Stimulated activated effector memory CD8-positive, alpha-beta T cell treated with anti-CD3 and anti-CD28 coated beads, Interleukin-12 subunit alpha, Interleukin-12 subunit beta, amount 100 ng/mL, for 72 hours (primary cell): Measurements from ENCODE around the gene TRAF4.

Source experiments
- ATAC-seq: fragments of 150-1000 bp; cut with Tn5 transposase; 2 replicates; pipeline ENCODE4 v1.10.0; 2021
- DNase-seq, 2 donors: peaks; one replicate each; pipeline ENCODE4 v3.0.0; 2021 to 2022; ENCODE audit warnings: low spot score in 2 of 2
- H3K27ac Mint-ChIP-seq: one replicate; pipeline ENCODE4 v1.8.0; 2022; ENCODE audit warnings: mild to moderate bottlenecking, mixed read lengths
- H3K36me3 Mint-ChIP-seq: one replicate; pipeline ENCODE4 v1.8.0; 2022; ENCODE audit warnings: mild to moderate bottlenecking, mixed read lengths
- H3K4me1 Mint-ChIP-seq: one replicate; pipeline ENCODE4 v1.8.0; 2022; ENCODE audit warnings: mixed read lengths
- H3K4me3 Mint-ChIP-seq: one replicate; pipeline ENCODE4 v1.8.0; 2022; ENCODE audit warnings: mild to moderate bottlenecking, mixed read lengths
- H3K9me3 Mint-ChIP-seq: one replicate; pipeline ENCODE4 v1.8.0; 2022; ENCODE audit warnings: mixed read lengths

Gene TRAF4

GRCh38 chr17:28747801-28748750, 4.3 kb downstream of the TRAF4 start:
- no peak overlapping the region for H3K4me3 Mint-ChIP-seq
- ATAC-seq, result no peak
- DNase-seq, result no peak
- H3K9me3 Mint-ChIP-seq, result no peaks in the 10 kb centered on the region
- H3K36me3 Mint-ChIP-seq, result peaks cover 87% of the 10 kb centered on the region
- H3K27ac Mint-ChIP-seq, result peak overlapping the region; percentile 78
- peaks cover 31% of the 10 kb centered on the region for H3K4me1 Mint-ChIP-seq

GRCh38 chr17:28748852-28749515, 5.2 kb downstream of the TRAF4 start:
- Mint-ChIP-seq H3K4me1 (peaks cover 29% of the 10 kb centered on the region), H3K4me3 (no peak overlapping the region), H3K9me3 (no peaks in the 10 kb centered on the region), H3K27ac (peak overlapping the region; percentile 78), H3K36me3 (peaks cover 87% of the 10 kb centered on the region)
- DNase-seq, result no peak
- no peak for ATAC-seq

- Mint-ChIP-seq H3K36me3 (peaks cover 87% of the 10 kb centered on the region), H3K9me3 (no peaks in the 10 kb centered on the region), H3K4me3 (no peak overlapping the region), H3K4me1 (peaks cover 29% of the 10 kb centered on the region), H3K27ac (peak overlapping the region; percentile 17)
- ATAC-seq, result no peak
- no peak for DNase-seq
Measured at GRCh38 chr17:28749516-28750177, 5.8 kb downstream of the TRAF4 start.

GRCh38 chr17:28750178-28751047, 6.6 kb downstream of the TRAF4 start:
- peak overlapping the region; percentile 17 for H3K27ac Mint-ChIP-seq
- H3K36me3 Mint-ChIP-seq, result peaks cover 87% of the 10 kb centered on the region
- ATAC-seq (peak; percentile 84), DNase-seq (peak; percentile 82 to 94)
- peaks cover 29% of the 10 kb centered on the region for H3K4me1 Mint-ChIP-seq
- H3K9me3 Mint-ChIP-seq, result no peaks in the 10 kb centered on the region
- no peak overlapping the region for H3K4me3 Mint-ChIP-seq

GRCh38 chr17:28751600-28752366, 8.0 kb downstream of the TRAF4 start:
- no peak for DNase-seq
- Mint-ChIP-seq H3K4me3 (no peak overlapping the region), H3K9me3 (no peaks in the 10 kb centered on the region), H3K27ac (no peak overlapping the region), H3K36me3 (peaks cover 87% of the 10 kb centered on the region), H3K4me1 (peaks cover 17% of the 10 kb centered on the region)
- no peak for ATAC-seq

GRCh38 chr17:28755486-28755885, 11.7 kb downstream of the TRAF4 start:
- Mint-ChIP-seq H3K36me3 (peaks cover 85% of the 10 kb centered on the region), H3K9me3 (no peaks in the 10 kb centered on the region), H3K4me1 (no peaks in the 10 kb centered on the region), H3K4me3 (no peak overlapping the region), H3K27ac (peak overlapping the region; percentile 15)
- no peak for DNase-seq
- ATAC-seq, result no peak

GRCh38 chr17:28756049-28756804, 12.4 kb downstream of the TRAF4 start:
- Mint-ChIP-seq H3K4me3 (no peak overlapping the region), H3K9me3 (no peaks in the 10 kb centered on the region), H3K36me3 (peaks cover 78% of the 10 kb centered on the region), H3K27ac (peak overlapping the region; percentile 15), H3K4me1 (no peaks in the 10 kb centered on the region)
- DNase-seq (no peak), ATAC-seq (no peak)

- H3K4me3 Mint-ChIP-seq, result no peak overlapping the region
Measured at GRCh38 chr17:28758411-28759121, 14.8 kb downstream of the TRAF4 start.

GRCh38 chr17:28759256-28759865, 15.6 kb downstream of the TRAF4 start:
- ATAC-seq (no peak), DNase-seq (no peak)
- peaks cover 89% of the 10 kb centered on the region for H3K36me3 Mint-ChIP-seq
- H3K4me3 Mint-ChIP-seq, result no peak overlapping the region
- H3K9me3 Mint-ChIP-seq, result no peaks in the 10 kb centered on the region
- H3K4me1 Mint-ChIP-seq, result peaks cover 13% of the 10 kb centered on the region
- H3K27ac Mint-ChIP-seq, result no peak overlapping the region

More at GRCh38 chr17:28758411-28759121, 14.8 kb downstream of the TRAF4 start:
- Mint-ChIP-seq H3K4me1 (peaks cover 8% of the 10 kb centered on the region), H3K27ac (peak overlapping the region; percentile 37), H3K9me3 (no peaks in the 10 kb centered on the region), H3K36me3 (peaks cover 83% of the 10 kb centered on the region)
- DNase-seq (no peak), ATAC-seq (no peak)

GRCh38 chr17:28760601-28761562, 17.1 kb downstream of the TRAF4 start:
- Mint-ChIP-seq H3K4me3 (no peak overlapping the region), H3K4me1 (peaks cover 18% of the 10 kb centered on the region), H3K9me3 (no peaks in the 10 kb centered on the region), H3K27ac (peak overlapping the region; percentile 61), H3K36me3 (peaks cover 86% of the 10 kb centered on the region)
- DNase-seq (no peak), ATAC-seq (no peak)

- Mint-ChIP-seq H3K9me3 (no peaks in the 10 kb centered on the region), H3K4me3 (peak overlapping the region; percentile 37), H3K36me3 (peaks cover 83% of the 10 kb centered on the region), H3K27ac (peak overlapping the region; percentile 76), H3K4me1 (peaks cover 18% of the 10 kb centered on the region)
- DNase-seq (peak in 1 of 2 donors; percentile 71), ATAC-seq (peak; percentile 91)
Measured at GRCh38 chr17:28763137-28763799, 19.5 kb downstream of the TRAF4 start.
